NCI-H82 (cell line): Measurements from ENCODE around the gene DGLUCY.
"Not testable (repeated sequence)": the region's sequence is repeated elsewhere in the genome, so short reads cannot be mapped to it uniquely, and the experiment has no call there.

Experiments
- DNase-seq: peaks from one replicate; lab custom pipeline; 2025; lab: John Stamatoyannopoulos, UW

The DGLUCY gene

GRCh38 chr14:91108941-91109611 is 4.8 kb upstream of the DGLUCY start:
- DNase-seq = no peak

GRCh38 chr14:91111443-91111842 is 2.4 kb upstream of the DGLUCY start:
- DNase-seq = no peak

- DNase-seq = peak; percentile 25
These were observed 1.7 kb upstream of the DGLUCY start for GRCh38 chr14:91112194-91112593.

GRCh38 chr14:91114079-91115065 is 499 bp downstream of the DGLUCY start:
- DNase-seq = peak; percentile 76

GRCh38 chr14:91115986-91116770 is 2.3 kb downstream of the DGLUCY start:
- DNase-seq = no peak

- no peak for DNase-seq
These were observed 3.2 kb downstream of the DGLUCY start for GRCh38 chr14:91116913-91117588.

- no peak for DNase-seq
These were observed 4.1 kb downstream of the DGLUCY start for GRCh38 chr14:91117960-91118359.

GRCh38 chr14:91118511-91119068 is 4.7 kb downstream of the DGLUCY start:
- DNase-seq = no peak

- DNase-seq = no peak
These were observed 5.9 kb downstream of the DGLUCY start for GRCh38 chr14:91119556-91120311.

- DNase-seq = no peak
These were observed 9.3 kb downstream of the DGLUCY start for GRCh38 chr14:91123201-91123600.

GRCh38 chr14:91124406-91125270 is 10.8 kb downstream of the DGLUCY start:
- not testable (repeated sequence) for DNase-seq

- DNase-seq = no peak
These were observed 11.4 kb downstream of the DGLUCY start for GRCh38 chr14:91125271-91125660.

- no peak for DNase-seq
These were observed 11.9 kb downstream of the DGLUCY start for GRCh38 chr14:91125801-91126200.

GRCh38 chr14:91126761-91127160 is 12.9 kb downstream of the DGLUCY start:
- DNase-seq = no peak

GRCh38 chr14:91127401-91127801 is 13.5 kb downstream of the DGLUCY start:
- DNase-seq = no peak

- DNase-seq = no peak
These were observed 14.1 kb downstream of the DGLUCY start for GRCh38 chr14:91127924-91128323.

- DNase-seq = peak; percentile 18
These were observed 14.8 kb downstream of the DGLUCY start for GRCh38 chr14:91128699-91129098.

- DNase-seq = no peak
These were observed 15.4 kb downstream of the DGLUCY start for GRCh38 chr14:91129261-91129660.

- no peak for DNase-seq
These were observed 21.2 kb downstream of the DGLUCY start for GRCh38 chr14:91135039-91135438.
